ENCODE data around the gene DGKG. TPM values are rescaled to one million over a fixed set of nuclear protein-coding genes. Genes with fewer than 3 reads are reported as not detected.

DGKG gene
- polyA plus RNA-seq, 1 donor from 2014 or later = 2.5 TPM

DNA sequence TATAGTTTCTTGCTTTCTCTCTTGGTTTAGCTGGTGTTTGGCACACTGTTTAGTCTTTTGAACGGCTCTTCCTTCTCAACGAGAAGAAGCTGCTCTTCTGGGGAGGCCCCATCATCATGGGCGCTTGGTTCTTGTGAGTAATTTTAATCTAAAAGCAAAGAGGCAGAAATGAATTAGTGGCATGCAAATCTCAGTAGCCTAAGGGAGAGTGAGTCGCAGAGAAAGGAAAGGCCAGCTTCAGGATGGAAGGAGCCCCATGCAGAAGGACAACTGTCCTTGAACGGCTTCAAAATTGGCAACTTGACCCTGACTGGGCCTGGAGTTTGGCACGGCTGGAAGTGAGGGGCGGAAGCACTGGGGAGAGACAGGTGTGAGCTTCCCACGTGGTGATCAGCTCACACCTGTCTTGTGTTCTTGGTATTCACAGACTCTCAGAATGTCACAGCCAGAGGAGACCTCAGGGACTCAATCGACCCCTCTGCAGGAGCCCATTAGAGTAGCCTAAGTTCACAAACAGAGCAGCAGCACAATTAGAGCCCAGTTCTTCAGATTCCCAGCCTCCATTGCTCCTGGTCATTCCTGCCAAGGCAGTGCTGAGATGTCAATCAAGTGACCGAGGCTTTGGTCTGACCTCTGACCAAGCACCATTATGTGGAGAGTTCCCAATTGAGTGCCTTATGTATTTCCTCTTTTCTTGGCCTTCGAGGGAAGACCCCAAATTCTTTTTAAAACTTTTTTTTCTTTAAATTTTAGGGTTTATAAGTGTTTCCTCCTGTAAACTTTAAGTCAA lies 211.8 kb downstream of the DGKG start:
- H3K27me3 Mint-ChIP-seq = peaks cover 4% of the 10 kb centered on the region
- peaks cover 0 to 3% (median 0%) of the 10 kb centered on the region in 3 donors for H3K9me3 Mint-ChIP-seq
- H3K36me3 Mint-ChIP-seq = peaks cover 1% of the 10 kb centered on the region
- H3K27ac Mint-ChIP-seq = no peak overlapping the region
- H3K4me3 Mint-ChIP-seq = peak overlapping the region in 2 of 4 donors; percentile 23 to 44
- H3K4me1 Mint-ChIP-seq = peaks cover 11 to 25% (median 14%) of the 10 kb centered on the region in 3 donors

DNA sequence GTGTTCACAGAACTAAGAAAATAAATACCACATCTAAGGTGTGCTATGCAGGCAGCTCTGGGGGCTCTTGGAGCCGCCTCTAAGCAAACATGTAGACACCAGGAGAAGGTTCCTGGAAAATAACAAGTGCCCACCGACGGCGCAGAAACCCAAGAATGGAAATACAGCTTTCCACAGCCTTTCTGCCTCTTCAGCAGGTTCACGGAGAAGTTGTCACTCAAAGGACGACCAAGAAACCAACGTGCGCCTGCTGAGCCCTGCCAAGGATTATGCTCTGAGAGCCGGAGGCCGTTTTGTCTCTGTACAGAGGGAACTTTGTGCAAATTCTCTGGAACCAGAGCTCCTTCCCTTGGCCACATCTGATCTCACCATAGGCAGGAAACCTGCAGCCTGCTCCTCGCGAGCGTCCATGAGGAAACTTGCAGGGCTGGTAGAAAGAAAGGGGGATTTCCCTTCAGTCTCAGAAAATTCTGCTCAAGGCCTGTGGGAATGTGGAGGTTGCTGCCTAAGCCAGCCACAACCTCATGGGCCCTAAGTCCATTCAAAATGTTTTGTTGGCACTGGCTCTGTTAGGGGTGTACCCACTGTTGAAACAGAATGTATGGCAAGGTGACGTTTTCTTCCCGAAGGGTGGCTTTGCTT lies 212.6 kb downstream of the DGKG start:
- Mint-ChIP-seq H3K9me3 (peaks cover 0 to 3% (median 0%) of the 10 kb centered on the region in 3 donors), H3K4me1 (peaks cover 11 to 22% (median 14%) of the 10 kb centered on the region in 3 donors), H3K4me3 (peak overlapping the region in 1 of 4 donors; percentile 23), H3K27ac (no peak overlapping the region), H3K36me3 (peaks cover 1% of the 10 kb centered on the region), H3K27me3 (peaks cover 6% of the 10 kb centered on the region)

DNA sequence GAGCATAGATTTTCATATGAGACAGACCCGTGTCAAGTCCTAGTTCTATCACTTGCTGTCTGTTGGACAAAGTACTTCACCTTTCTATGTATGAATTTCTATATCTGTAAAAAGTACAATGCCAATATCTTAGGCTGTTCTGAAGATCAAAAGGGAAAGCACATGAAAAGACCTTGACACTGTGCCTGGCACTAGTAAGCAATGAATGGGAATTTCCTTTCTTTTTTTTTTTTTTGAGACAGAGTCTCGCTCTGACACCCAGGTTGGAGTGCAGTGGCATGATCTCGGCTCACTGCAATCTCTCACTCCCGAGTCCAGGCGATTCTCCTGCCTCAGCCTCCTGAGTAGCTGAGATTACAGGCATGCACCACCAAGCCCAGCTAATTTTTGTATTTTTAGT lies 217.8 kb downstream of the DGKG start:
- H3K27me3 Mint-ChIP-seq = peaks cover 12% of the 10 kb centered on the region
- H3K4me3 Mint-ChIP-seq = no peak overlapping the region
- no peak overlapping the region for H3K27ac Mint-ChIP-seq

DNA sequence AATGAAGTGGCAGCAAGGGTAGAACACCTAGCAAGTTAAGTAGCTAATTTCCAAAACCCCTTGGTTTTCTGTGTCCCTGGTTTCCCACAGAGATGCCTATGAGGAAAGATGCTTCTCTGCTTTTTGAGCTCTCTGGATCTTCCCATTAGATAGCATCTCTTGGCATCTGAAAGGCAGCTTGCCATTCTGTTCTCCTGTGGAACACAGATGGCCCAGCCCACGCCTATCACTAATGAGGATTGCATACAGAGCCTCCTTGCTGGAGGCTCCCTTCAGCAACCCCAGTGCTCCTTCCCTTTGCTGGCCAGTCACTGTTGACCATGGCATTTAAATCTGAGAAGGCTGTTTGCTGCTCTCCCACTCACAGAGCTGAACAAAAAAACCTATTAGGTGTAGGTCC lies 218.8 kb downstream of the DGKG start:
- peaks cover 1% of the 10 kb centered on the region for H3K36me3 Mint-ChIP-seq
- H3K4me1 Mint-ChIP-seq = no peaks in the 10 kb centered on the region
- H3K27ac Mint-ChIP-seq = no peak overlapping the region
- no peak overlapping the region for H3K4me3 Mint-ChIP-seq
- H3K27me3 Mint-ChIP-seq = peaks cover 13% of the 10 kb centered on the region
- H3K9me3 Mint-ChIP-seq = peaks cover 0 to 3% (median 0%) of the 10 kb centered on the region in 3 donors

More for the DNA sequence above, 217.8 kb downstream of the DGKG start:
- Mint-ChIP-seq H3K36me3 (peaks cover 1% of the 10 kb centered on the region), H3K9me3 (peaks cover 0 to 3% (median 0%) of the 10 kb centered on the region in 3 donors), H3K4me1 (no peaks in the 10 kb centered on the region)

- Mint-ChIP-seq H3K27me3 (peaks cover 14% of the 10 kb centered on the region), H3K4me1 (no peaks in the 10 kb centered on the region), H3K4me3 (no peak overlapping the region), H3K27ac (no peak overlapping the region), H3K9me3 (peaks cover 0 to 3% (median 0%) of the 10 kb centered on the region in 3 donors), H3K36me3 (peaks cover 1% of the 10 kb centered on the region)
Observed at GRCh38 chr3:186142393-186142932, 219.6 kb downstream of the DGKG start.

DNA sequence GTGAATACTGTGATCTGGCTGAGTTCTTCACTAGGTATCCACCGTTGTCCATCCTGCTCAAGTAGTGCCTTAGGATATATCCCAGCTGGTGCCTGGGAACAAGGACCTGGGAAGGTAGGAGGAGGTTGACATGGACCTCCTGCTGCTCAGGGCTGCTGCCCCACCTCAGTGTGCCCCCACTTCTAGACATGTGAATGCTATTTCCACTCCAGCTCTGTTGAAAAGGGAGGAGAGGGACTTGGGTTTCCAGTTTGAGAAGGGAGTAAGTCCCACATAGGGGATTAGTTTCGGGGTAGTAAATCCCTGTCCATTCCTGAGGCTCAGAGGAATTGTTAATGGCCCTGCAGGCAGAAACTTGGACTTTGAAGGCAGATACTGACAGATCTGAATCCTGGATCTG lies 220.2 kb downstream of the DGKG start:
- H3K27me3 Mint-ChIP-seq = peaks cover 14% of the 10 kb centered on the region
- H3K4me1 Mint-ChIP-seq = no peaks in the 10 kb centered on the region
- H3K4me3 Mint-ChIP-seq = no peak overlapping the region
- H3K36me3 Mint-ChIP-seq = peaks cover 1% of the 10 kb centered on the region
- no peak overlapping the region for H3K27ac Mint-ChIP-seq
- H3K9me3 Mint-ChIP-seq = no peaks in the 10 kb centered on the region

GRCh38 chr3:186138272-186138981 lies 223.6 kb downstream of the DGKG start:
- no peaks in the 10 kb centered on the region for H3K4me1 Mint-ChIP-seq
- no peak overlapping the region for H3K27ac Mint-ChIP-seq

DNA sequence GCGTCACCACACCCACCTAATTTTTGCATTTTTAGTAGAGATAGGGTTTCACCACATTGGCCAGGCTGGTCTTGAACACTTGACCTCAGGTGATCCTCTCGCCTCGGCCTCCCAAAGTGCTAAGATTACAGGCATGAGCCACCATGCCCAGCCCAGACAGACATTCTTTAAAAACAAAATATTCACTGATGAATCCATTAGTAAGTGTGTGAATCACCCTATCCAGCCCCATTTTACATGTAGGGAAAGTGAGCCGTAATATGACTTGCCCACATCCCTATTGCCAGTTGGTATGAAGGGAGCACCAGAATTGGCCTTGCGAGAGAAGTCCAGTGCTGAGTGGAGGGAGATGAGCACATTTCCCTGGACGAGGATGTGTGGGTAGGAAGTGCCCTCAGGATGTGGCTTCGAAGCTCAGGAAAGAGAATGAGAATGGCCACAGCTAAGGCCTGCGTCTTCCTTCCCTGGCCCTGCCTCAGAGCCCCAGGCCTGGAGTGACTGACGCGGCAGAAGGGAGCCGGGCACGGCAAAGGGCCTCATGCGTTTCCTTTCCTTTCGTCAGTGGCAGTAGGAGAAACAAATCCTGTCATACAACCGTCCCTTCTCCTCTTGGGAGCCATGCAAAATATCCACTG lies 224.9 kb downstream of the DGKG start:
- Mint-ChIP-seq H3K36me3 (no peaks in the 10 kb centered on the region), H3K4me3 (peak overlapping the region in 1 of 4 donors; percentile 21), H3K27ac (no peak overlapping the region), H3K4me1 (no peaks in the 10 kb centered on the region), H3K9me3 (peaks cover 0 to 2% (median 0%) of the 10 kb centered on the region in 3 donors), H3K27me3 (peaks cover 3% of the 10 kb centered on the region)

More at GRCh38 chr3:186138272-186138981, 223.6 kb downstream of the DGKG start:
- Mint-ChIP-seq H3K27me3 (peaks cover 6% of the 10 kb centered on the region), H3K9me3 (peaks cover 0 to 2% (median 0%) of the 10 kb centered on the region in 3 donors), H3K4me3 (no peak overlapping the region), H3K36me3 (no peaks in the 10 kb centered on the region)

DNA sequence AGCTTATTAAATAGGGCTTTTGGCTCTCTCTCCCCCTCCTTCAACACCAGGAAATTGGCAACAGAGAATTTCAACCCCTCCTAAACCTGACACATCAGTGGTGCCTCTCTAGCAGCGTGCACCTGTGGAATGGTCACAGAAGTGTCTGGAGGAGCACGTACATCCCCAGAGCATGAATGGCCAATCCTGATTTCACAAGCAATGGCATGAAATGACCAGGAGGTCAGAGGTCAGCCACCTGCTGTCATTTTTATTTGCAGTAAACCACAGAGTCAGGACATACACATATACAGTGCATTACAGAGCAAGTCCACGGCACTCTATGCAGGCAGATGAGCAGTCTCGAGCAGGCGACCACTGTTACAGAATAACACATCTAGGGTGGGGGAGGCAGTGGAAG lies 228.1 kb downstream of the DGKG start:
- H3K27ac Mint-ChIP-seq = no peak overlapping the region
- no peak overlapping the region for H3K4me3 Mint-ChIP-seq
- peaks cover 0 to 2% (median 0%) of the 10 kb centered on the region in 3 donors for H3K9me3 Mint-ChIP-seq
- no peaks in the 10 kb centered on the region for H3K4me1 Mint-ChIP-seq
- H3K36me3 Mint-ChIP-seq = no peaks in the 10 kb centered on the region
- H3K27me3 Mint-ChIP-seq = peaks cover 1% of the 10 kb centered on the region

DNA sequence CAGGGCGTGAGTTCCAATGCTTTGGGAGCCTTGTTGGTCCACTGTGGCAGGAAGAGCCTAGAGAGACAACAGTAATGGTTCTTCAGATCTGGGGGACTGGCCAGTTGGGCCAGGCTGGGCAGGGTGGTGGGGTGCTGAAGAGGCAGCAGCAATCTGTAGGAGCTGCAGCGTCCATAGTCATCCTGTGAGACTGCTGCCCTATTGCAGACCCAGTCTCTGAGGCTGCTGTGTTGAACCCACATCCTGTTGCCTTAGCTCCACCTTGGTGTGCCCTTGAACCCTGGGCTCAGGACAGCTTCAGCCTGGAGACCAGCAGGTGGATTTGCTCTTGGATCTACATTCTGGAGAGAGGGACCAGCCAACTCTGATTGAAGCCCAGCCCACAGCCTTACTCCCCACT lies 229.5 kb downstream of the DGKG start:
- H3K27ac Mint-ChIP-seq = peak overlapping the region in 1 of 3 donors; percentile 53
- no peaks in the 10 kb centered on the region for H3K27me3 Mint-ChIP-seq
- no peak overlapping the region for H3K4me3 Mint-ChIP-seq
- H3K9me3 Mint-ChIP-seq = peaks cover 0 to 2% (median 0%) of the 10 kb centered on the region in 3 donors
- no peaks in the 10 kb centered on the region for H3K36me3 Mint-ChIP-seq
- H3K4me1 Mint-ChIP-seq = no peaks in the 10 kb centered on the region

DNA sequence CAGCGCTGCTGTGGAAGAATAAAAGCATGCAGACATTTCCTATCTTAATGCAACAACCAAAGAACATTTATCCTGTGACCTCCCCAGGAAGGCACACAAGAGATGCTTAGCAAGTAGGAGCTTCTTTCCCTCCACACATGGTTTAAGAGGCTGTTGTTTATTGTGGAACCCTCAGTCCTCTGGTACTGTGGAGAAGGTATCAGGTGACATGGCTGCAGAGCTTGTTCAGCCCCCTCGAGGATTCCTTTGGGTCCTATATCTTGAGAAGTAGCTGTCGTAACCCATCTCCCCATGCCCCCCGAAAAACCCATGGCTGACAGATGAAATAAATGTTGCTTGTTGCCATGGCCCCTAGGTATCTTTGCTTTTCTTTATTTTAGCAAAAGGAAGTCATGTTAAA lies 232.8 kb downstream of the DGKG start:
- no peaks in the 10 kb centered on the region for H3K36me3 Mint-ChIP-seq
- H3K4me3 Mint-ChIP-seq = no peak overlapping the region
- H3K4me1 Mint-ChIP-seq = no peaks in the 10 kb centered on the region
- H3K9me3 Mint-ChIP-seq = no peaks in the 10 kb centered on the region
- no peak overlapping the region for H3K27ac Mint-ChIP-seq
- no peaks in the 10 kb centered on the region for H3K27me3 Mint-ChIP-seq

DNA sequence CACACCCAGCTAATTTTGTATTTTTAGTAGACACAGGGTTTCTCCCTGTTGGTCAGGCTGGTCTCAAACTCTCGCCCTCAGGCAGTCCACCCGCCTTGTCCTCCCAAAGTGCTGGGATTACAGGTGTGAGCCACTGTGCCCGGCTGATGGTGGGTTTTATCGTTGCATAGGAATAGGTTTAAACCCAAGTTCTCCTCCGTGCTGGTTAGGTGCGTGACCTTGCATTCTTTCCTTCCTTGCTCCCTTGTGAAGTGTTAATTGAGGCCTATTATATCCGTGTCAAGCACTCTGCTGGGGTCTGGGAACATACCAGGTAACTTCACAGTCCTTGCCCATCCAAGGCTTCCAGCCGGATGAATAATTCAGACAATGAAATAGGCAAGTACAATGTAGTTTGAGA lies 233.9 kb downstream of the DGKG start:
- Mint-ChIP-seq H3K36me3 (no peaks in the 10 kb centered on the region), H3K9me3 (no peaks in the 10 kb centered on the region), H3K4me1 (no peaks in the 10 kb centered on the region), H3K4me3 (no peak overlapping the region), H3K27me3 (no peaks in the 10 kb centered on the region), H3K27ac (peak overlapping the region in 1 of 3 donors; percentile 14)

DNA sequence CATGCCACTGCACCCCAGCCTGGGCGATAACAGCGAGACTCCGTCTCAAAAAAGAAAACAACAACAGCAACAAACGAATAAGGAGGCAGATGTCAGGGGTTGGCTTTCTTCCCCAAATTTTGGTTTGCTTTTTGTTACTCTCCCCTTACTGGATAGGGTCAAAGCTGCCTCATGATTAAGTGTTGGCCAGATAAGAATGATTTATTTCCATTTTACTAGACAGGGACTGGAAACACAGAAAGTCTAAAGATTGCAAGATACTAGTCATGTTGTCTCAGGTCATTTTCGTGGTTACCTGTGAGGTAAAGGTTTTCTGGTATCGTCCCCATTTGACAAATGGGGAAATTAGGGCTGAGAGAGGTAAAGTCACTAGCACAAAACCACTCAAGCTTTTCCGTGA lies 234.6 kb downstream of the DGKG start:
- H3K27ac Mint-ChIP-seq = no peak overlapping the region
- H3K36me3 Mint-ChIP-seq = no peaks in the 10 kb centered on the region
- no peak overlapping the region for H3K4me3 Mint-ChIP-seq
- H3K9me3 Mint-ChIP-seq = no peaks in the 10 kb centered on the region
- no peaks in the 10 kb centered on the region for H3K27me3 Mint-ChIP-seq
- H3K4me1 Mint-ChIP-seq = no peaks in the 10 kb centered on the region

DNA sequence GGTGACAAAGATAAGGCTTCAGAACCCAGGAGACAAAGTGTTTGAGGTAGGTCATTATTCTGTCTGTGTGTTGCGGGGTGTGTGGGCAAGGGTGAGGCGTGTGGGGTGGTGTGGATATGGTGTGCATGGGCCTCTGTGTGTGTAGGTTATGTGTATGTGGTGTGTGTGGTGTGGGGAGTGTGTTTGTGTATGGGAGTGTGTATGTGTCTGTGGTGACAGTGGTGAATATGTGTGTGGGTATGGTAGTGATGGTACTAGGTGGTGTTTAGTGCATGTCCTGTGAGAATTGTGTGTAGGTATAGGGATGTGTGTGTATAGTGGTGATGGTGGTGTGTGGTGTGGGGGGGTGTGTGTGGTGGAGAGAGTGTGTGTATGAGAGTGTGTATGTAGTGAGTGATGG lies 236.9 kb downstream of the DGKG start:
- H3K4me3 Mint-ChIP-seq = no peak overlapping the region
- H3K36me3 Mint-ChIP-seq = no peaks in the 10 kb centered on the region
- H3K27me3 Mint-ChIP-seq = no peaks in the 10 kb centered on the region
- H3K4me1 Mint-ChIP-seq = no peaks in the 10 kb centered on the region
- no peaks in the 10 kb centered on the region for H3K9me3 Mint-ChIP-seq
- peak overlapping the region in 1 of 3 donors; percentile 7 for H3K27ac Mint-ChIP-seq
